Activated T-cell treated with anti-CD3 and anti-CD28 coated beads for 1 hour (primary cell): ENCODE measurements around the gene RARB.

Source experiments
- DNase-seq: peaks from one replicate; pipeline ENCODE4 v3.0.0-alpha.2; 2020; ENCODE audit warnings: low read depth

The RARB gene

GRCh38 chr3:25578059-25578458 is 150.0 kb downstream of the RARB start:
- no peak for DNase-seq

GRCh38 chr3:25580534-25580933 is 152.5 kb downstream of the RARB start:
- DNase-seq = no peak

- DNase-seq = no peak
These were observed 153.3 kb downstream of the RARB start for GRCh38 chr3:25581335-25581734.

GRCh38 chr3:25581823-25582222 is 153.8 kb downstream of the RARB start:
- DNase-seq = no peak

DNA sequence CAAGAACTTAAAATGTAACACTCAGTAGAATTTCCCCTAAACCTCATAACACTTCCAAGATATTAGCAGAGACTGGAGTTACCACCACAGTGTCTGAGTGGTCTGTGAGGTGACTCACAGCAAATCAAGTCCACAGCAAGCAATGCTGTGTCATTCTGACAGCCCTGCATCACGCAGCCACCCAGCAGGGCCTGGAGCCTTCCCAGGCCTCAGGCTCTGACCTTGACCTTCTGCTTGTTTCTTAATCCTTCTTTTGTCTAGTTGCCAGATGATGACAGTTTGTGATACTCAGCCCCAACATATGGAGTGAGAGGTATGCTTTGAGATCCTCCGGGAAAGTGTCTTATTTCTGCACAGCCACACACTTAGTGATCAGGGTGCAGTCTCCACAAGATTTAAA is 154.2 kb downstream of the RARB start:
- DNase-seq = no peak

GRCh38 chr3:25583343-25583742 is 155.3 kb downstream of the RARB start:
- no peak for DNase-seq

GRCh38 chr3:25584011-25584789 is 156.1 kb downstream of the RARB start:
- DNase-seq = no peak

GRCh38 chr3:25585361-25586166 is 157.5 kb downstream of the RARB start:
- DNase-seq = no peak

- DNase-seq = no peak
These were observed 158.1 kb downstream of the RARB start for GRCh38 chr3:25586167-25586505.

- no peak for DNase-seq
These were observed 158.5 kb downstream of the RARB start for GRCh38 chr3:25586553-25586952.

GRCh38 chr3:25587094-25587493 is 159.0 kb downstream of the RARB start:
- DNase-seq = no peak

GRCh38 chr3:25587526-25587925 is 159.5 kb downstream of the RARB start:
- no peak for DNase-seq

GRCh38 chr3:25587975-25588374 is 159.9 kb downstream of the RARB start:
- DNase-seq = no peak

- DNase-seq = no peak
These were observed 160.5 kb downstream of the RARB start for GRCh38 chr3:25588441-25589103.

GRCh38 chr3:25589104-25589782 is 161.2 kb downstream of the RARB start:
- no peak for DNase-seq

GRCh38 chr3:25589783-25590258 is 161.8 kb downstream of the RARB start:
- no peak for DNase-seq

DNA sequence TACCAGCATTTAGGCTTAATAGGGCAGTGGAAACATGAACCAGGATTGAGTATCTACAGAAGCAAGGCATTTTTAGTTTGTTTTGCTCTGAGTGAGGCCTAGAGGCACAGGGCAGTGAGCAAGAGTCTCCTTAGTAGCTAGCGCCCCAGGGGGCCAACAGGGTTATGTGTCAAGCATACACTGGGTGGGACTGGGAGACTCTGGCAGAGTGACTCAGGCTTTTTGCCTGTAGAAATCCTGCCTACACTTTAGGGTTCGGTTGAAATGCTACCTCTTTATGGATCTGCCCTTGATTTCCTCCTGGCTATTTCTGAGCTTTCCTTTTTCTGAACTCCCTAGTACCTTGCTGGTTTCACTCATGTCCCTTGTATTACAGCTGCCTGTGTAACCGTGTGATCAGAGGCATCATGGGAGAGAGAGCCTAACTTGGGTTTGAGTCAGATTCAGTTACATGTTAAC is 164.5 kb downstream of the RARB start:
- no peak for DNase-seq

DNA sequence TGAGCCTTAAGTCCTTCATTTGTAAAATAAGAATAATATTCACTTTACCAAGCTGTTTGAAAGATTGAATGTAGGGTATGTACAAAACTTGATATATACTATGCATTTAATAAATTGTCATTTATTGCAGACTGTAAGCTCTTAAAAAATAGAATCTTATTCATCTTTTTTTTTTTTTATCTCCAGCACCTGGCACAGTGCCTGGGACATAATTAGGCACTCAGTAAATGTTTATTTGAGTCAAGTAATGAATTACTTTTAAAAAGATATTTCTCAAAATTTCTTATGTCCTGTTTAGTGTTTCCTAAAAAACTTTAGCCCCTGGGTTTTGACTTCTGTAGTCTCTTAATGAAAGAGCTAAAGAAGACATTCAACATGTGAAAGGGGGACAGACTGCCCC is 164.9 kb downstream of the RARB start:
- no peak for DNase-seq

GRCh38 chr3:25594007-25594502 is 166.0 kb downstream of the RARB start:
- DNase-seq = no peak

DNA sequence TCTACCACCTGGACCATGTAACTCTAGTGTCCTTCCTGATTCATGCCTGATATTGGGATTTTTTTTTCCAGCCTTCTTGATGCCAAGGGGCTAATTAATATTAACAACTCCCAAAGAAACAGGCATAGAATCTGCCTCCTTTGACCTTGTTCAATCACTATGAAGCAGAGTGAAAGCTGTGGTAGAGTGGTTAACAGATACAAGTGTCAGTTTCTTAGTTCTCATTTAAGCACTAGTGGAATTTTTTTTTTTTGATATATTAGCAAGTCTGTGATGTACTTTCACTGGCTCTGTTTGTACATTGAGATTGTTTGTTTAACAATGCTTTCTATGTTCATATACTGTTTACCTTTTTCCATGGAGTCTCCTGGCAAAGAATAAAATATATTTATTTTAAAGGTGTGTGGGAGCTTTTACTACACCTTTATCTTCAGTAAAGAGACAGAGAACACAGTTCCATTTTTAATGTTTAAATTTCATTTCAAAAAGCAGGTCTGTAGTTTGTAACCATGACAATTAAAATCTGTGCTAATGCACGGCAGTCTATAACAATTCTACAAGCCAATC is 169.6 kb downstream of the RARB start:
- no peak for DNase-seq

GRCh38 chr3:25603703-25604102 is 175.6 kb downstream of the RARB start:
- no peak for DNase-seq
